ENCODE measurements around the gene TLN1. TPM values are rescaled to one million over a fixed set of nuclear protein-coding genes. Genes with fewer than 3 reads are reported as not detected.
A peak's percentile ranks its signal among the peaks of the same experiment; 100 is the strongest.

The TLN1 gene
- total and polyA plus RNA-seq, 2 experiments from 2014 or later: 21.5 to 120 TPM

DNA sequence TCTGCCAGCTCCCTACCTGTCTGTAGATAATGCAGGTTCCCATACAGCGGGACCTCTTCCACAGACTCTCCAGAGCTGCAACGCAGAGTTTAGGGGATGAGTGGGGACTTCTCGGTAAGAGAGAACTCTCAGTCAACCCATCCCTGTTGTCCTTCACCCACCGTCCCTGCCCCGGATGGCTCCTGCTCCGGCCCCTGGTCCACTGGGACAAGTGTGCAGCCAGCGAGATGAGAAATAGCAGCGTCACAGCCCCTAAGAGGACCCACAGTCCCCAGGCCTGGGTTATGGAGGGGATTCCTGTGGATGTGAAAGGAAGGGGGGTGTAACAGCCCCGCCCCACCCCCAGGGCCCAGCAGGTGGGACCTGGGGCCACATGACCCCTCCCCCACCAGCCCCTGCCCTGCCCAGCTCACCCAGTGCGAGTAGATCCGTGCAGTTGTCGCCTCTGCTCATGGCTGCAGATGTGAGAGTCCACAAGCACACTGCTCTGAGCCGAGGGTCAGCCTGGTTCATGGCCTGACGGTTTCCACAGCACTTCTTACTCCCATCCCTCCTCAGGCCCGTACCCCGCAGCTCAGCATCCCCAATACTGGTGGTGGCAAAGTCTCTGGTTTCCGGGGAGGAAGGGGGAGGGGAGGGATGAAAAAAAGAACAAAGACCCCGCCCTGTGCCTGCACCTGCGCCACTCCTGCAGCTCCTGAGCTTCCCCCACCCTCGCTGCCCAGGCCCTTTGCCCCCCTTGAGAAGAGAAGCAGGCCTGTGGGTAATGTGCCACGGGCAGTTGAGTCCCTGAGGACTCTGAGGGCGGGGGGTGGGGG is 81.4 kb downstream of the TLN1 start, which contains the start of gene SIT1:
TSS of gene SIT1 (minus strand) at position 591 of the 818 bp plus-strand sequence. CDS start at position 513, 78 bp downstream.
- no peaks in the 10 kb centered on the region; the same call in 2 of the 3 replicates for H3K9me3 Mint-ChIP-seq
- Histone ChIP-seq H4K20me1 (replicated peaks; ENCODE audit: insufficient read depth) (no peaks in the 10 kb centered on the region), H3K9me2 (ENCODE audit: insufficient read depth) (no peaks in the 10 kb centered on the region), H3K36me3 (ENCODE audit: insufficient read depth) (no peaks in the 10 kb centered on the region), H3K4me2 (peak within 1 kb of the TSS; percentile 79), H3K27ac (ENCODE audit: low read depth) (no peak within 1 kb of the TSS), H2AFZ (peak within 1 kb of the TSS; percentile 96), H3F3A (replicated peaks; ENCODE audit: low read depth) (peaks cover 11% of the 10 kb centered on the region; the same call in 1 of the 2 replicates), H3K79me2 (replicated peaks; ENCODE audit: insufficient read depth) (no peaks in the 10 kb centered on the region), H3K4me3 (peak within 1 kb of the TSS; percentile 54), H3K4me1 (ENCODE audit: insufficient read depth) (peaks cover 39% of the 10 kb centered on the region), H3K27me3 (ENCODE audit: insufficient read depth) (no peaks in the 10 kb centered on the region)
- H3K4me3 Mint-ChIP-seq: peak within 1 kb of the TSS; percentile 61
- TF ChIP-seq POLR2AphosphoS5 (IDR thresholded peaks at IDR 0.05; ENCODE audit: low read depth) (peak; percentile 20; the same call in 1 of the 2 replicates), STAT1 (IDR thresholded peaks at IDR 0.05; ENCODE audit: unreplicated experiment) (no peak)
- H3K4me1 Mint-ChIP-seq: peaks cover 48% of the 10 kb centered on the region
- peaks cover 31% of the 10 kb centered on the region for H3K27me3 Mint-ChIP-seq (ENCODE audit: insufficient read depth, low read depth, poor library complexity)
- DNase-seq (ENCODE audit: low spot score) (peak; percentile 75), ATAC-seq (peak; percentile 5)
- no peak within 1 kb of the TSS for H3K27ac Mint-ChIP-seq
- no peaks in the 10 kb centered on the region; the same call in 2 of the 3 replicates for H3K36me3 Mint-ChIP-seq (ENCODE audit: low read depth)

DNA sequence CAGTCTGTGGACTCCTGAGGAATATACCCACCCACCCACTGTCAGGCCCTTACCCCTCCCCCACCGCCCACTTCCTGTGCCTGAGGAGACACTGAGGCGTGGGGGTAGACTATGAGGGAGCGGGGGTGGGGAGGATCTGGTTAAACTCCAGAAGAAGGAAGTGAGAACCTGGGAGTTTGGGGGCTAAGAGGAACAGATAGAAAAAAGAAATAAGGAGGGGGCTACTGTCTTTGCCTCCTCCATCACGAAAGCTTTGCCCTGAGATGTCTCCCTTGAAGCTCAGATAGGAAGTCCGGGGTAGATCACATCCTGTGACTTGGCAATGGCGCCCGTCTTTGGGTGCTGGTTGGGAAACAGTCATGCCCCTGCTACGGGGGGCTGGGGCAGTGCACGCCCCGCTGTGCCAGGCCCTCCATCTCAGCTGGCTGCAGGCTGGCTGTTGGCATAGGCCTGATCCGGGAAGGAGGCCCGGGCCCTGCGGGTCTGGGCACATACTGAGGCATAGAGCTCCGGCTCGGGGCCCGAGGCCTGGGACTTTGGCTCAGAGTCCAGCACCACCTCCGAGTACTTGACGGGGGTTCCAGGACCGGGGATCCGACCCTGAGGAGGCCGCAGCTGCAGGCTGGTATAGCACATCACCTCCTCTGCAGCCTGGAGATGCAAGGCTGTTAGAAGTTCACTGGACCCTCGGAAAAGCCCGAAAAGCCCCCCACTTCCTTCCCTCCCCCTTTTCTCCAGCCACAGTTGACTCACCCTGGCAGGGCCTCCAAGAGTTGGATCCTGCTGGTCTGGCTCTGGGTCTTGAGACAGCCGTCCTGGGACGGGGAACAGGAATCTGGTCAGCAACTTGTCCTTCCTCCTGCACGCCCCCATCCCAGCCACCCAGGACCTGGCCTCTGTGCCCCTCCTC is 82.3 kb downstream of the TLN1 start:
- Histone ChIP-seq H2AFZ (peak overlapping the region; percentile 96; the same call in 1 of the 2 replicates), H3K36me3 (ENCODE audit: insufficient read depth) (no peaks in the 10 kb centered on the region), H3K9me2 (ENCODE audit: insufficient read depth) (no peaks in the 10 kb centered on the region), H4K20me1 (replicated peaks; ENCODE audit: insufficient read depth) (no peaks in the 10 kb centered on the region), H3K27me3 (ENCODE audit: insufficient read depth) (no peaks in the 10 kb centered on the region), H3F3A (replicated peaks; ENCODE audit: low read depth) (peaks cover 15% of the 10 kb centered on the region; the same call in 1 of the 2 replicates), H3K4me1 (ENCODE audit: insufficient read depth) (peaks cover 43% of the 10 kb centered on the region), H3K27ac (ENCODE audit: low read depth) (no peak overlapping the region), H3K4me2 (peak overlapping the region; percentile 79), H3K79me2 (replicated peaks; ENCODE audit: insufficient read depth) (no peaks in the 10 kb centered on the region), H3K4me3 (peak overlapping the region; percentile 54)
- H3K4me1 Mint-ChIP-seq: peaks cover 49% of the 10 kb centered on the region
- H3K36me3 Mint-ChIP-seq (ENCODE audit: low read depth): no peaks in the 10 kb centered on the region; the same call in 2 of the 3 replicates
- no peak for DNase-seq (ENCODE audit: low spot score)
- H3K4me3 Mint-ChIP-seq: peak overlapping the region; percentile 47; the same call in 1 of the 3 replicates
- H3K27ac Mint-ChIP-seq: no peak overlapping the region
- no peaks in the 10 kb centered on the region; the same call in 2 of the 3 replicates for H3K9me3 Mint-ChIP-seq
- no peak for ATAC-seq
- peaks cover 35% of the 10 kb centered on the region for H3K27me3 Mint-ChIP-seq (ENCODE audit: insufficient read depth, low read depth, poor library complexity)
- TF ChIP-seq CREB1 (CRISPR knock-in tag; IDR thresholded peaks at IDR 0.05; ENCODE audit: low read depth) (no peak), ZNF114 (CRISPR knock-in tag; IDR thresholded peaks at IDR 0.05) (no peak), NANOG (IDR thresholded peaks at IDR 0.05; ENCODE audit: borderline replicate concordance) (no peak), STAT1 (IDR thresholded peaks at IDR 0.05; ENCODE audit: unreplicated experiment) (no peak), EZH2phosphoT487 (IDR thresholded peaks at IDR 0.05; ENCODE audit: unreplicated experiment) (no peak), EZH2 (IDR thresholded peaks at IDR 0.05; ENCODE audit: low read depth, unreplicated experiment) (no peak)
- TF ChIP-seq, protein P1, sequence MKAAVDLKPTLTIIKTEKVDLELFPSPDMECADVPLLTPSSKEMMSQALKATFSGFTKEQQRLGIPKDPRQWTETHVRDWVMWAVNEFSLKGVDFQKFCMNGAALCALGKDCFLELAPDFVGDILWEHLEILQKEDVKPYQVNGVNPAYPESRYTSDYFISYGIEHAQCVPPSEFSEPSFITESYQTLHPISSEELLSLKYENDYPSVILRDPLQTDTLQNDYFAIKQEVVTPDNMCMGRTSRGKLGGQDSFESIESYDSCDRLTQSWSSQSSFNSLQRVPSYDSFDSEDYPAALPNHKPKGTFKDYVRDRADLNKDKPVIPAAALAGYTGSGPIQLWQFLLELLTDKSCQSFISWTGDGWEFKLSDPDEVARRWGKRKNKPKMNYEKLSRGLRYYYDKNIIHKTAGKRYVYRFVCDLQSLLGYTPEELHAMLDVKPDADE (IDR thresholded peaks at IDR 0.05): no peak
- TF ChIP-seq, protein P2, sequence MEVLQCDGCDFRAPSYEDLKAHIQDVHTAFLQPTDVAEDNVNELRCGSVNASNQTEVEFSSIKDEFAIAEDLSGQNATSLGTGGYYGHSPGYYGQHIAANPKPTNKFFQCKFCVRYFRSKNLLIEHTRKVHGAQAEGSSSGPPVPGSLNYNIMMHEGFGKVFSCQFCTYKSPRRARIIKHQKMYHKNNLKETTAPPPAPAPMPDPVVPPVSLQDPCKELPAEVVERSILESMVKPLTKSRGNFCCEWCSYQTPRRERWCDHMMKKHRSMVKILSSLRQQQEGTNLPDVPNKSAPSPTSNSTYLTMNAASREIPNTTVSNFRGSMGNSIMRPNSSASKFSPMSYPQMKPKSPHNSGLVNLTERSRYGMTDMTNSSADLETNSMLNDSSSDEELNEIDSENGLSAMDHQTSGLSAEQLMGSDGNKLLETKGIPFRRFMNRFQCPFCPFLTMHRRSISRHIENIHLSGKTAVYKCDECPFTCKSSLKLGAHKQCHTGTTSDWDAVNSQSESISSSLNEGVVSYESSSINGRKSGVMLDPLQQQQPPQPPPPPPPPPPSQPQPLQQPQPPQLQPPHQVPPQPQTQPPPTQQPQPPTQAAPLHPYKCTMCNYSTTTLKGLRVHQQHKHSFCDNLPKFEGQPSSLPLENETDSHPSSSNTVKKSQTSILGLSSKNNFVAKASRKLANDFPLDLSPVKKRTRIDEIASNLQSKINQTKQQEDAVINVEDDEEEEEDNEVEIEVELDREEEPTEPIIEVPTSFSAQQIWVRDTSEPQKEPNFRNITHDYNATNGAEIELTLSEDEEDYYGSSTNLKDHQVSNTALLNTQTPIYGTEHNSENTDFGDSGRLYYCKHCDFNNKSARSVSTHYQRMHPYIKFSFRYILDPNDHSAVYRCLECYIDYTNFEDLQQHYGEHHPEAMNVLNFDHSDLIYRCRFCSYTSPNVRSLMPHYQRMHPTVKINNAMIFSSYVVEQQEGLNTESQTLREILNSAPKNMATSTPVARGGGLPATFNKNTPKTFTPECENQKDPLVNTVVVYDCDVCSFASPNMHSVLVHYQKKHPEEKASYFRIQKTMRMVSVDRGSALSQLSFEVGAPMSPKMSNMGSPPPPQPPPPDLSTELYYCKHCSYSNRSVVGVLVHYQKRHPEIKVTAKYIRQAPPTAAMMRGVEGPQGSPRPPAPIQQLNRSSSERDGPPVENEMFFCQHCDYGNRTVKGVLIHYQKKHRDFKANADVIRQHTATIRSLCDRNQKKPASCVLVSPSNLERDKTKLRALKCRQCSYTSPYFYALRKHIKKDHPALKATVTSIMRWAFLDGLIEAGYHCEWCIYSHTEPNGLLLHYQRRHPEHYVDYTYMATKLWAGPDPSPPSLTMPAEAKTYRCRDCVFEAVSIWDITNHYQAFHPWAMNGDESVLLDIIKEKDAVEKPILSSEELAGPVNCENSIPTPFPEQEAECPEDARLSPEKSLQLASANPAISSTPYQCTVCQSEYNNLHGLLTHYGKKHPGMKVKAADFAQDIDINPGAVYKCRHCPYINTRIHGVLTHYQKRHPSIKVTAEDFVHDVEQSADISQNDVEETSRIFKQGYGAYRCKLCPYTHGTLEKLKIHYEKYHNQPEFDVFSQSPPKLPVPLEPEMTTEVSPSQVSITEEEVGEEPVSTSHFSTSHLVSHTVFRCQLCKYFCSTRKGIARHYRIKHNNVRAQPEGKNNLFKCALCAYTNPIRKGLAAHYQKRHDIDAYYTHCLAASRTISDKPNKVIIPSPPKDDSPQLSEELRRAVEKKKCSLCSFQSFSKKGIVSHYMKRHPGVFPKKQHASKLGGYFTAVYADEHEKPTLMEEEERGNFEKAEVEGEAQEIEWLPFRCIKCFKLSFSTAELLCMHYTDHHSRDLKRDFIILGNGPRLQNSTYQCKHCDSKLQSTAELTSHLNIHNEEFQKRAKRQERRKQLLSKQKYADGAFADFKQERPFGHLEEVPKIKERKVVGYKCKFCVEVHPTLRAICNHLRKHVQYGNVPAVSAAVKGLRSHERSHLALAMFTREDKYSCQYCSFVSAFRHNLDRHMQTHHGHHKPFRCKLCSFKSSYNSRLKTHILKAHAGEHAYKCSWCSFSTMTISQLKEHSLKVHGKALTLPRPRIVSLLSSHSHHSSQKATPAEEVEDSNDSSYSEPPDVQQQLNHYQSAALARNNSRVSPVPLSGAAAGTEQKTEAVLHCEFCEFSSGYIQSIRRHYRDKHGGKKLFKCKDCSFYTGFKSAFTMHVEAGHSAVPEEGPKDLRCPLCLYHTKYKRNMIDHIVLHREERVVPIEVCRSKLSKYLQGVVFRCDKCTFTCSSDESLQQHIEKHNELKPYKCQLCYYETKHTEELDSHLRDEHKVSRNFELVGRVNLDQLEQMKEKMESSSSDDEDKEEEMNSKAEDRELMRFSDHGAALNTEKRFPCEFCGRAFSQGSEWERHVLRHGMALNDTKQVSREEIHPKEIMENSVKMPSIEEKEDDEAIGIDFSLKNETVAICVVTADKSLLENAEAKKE (CRISPR knock-in tag; IDR thresholded peaks at IDR 0.05): no peak
